GM10248 (cell line): Measurements from ENCODE around the gene MRPL54.

Experiments
- CTCF ChIA-PET: fragments of 300-600 bp; sonication (Branson Sonifier 250); formaldehyde crosslinking; extraction: SDS; loops from one replicate; lab custom pipeline; 2021; ENCODE audit warnings: antibody characterized with exemption; lab: Yijun Ruan, JAX
- POLR2A ChIA-PET: fragments of 350-650 bp; sonication (Branson Sonifier 250); formaldehyde crosslinking; extraction: SDS; loops from one replicate; lab custom pipeline; 2020; ENCODE audit warnings: antibody characterized with exemption; lab: Yijun Ruan, JAX
- DNase-seq: peaks from one replicate; pipeline ENCODE4 v3.0.0; 2012; ENCODE audit errors: extremely low spot score
- TF ChIP-seq, protein P1 (sequence below): IDR thresholded peaks from 2 replicates; pipeline ENCODE4 v1.5.1; 2012; ENCODE audit warnings: mild to moderate bottlenecking, low read depth; ENCODE audit errors: extremely low read depth, missing control alignments, control extremely low read depth

Gene MRPL54

DNA sequence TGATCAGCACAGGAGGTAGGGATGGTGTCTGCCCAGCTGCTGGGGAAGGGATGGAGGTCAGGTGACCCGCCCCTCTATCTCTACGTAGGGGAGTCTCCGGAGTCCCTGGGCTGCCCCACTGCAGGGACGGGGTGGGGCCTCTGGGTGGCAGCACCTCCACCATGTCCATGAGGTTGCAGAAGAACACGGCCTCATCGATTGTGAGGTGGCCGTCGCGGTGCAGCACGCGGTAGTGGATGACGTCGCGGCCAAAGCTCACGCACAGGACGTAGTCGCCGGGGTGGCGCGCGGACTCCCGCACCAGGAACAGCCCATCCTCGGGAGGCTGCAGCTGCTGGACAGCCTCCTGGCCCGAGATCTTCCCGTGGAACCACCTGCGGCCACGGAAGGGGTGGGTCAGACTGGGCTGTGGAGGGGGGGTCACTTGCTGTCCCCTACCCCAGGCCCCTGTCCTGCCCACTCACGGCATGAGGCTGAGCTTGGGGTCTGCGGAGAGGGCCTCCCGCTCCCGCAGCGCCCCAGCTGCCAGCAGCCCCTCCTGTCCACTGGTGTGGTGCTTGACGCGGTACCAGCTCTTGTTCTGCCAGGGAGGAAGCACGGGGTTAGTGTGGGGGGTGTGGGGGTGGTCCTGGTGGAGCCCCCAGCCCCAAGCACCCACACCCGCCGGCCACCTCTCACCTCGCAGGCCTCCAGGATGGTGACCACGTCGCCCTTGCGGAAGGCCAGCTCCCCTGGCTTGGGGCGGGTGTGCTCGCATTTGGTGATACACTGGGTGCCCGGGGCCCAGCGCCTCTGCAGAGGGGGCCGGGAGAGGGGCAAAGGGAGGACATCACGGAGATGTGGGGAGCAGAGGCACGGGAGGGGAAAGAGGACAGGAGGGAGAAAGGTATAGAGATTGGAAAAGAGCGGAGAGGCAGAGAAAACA is 21.4 kb downstream of the MRPL54 start:
- DNase-seq: no peak
- TF ChIP-seq, protein P1, sequence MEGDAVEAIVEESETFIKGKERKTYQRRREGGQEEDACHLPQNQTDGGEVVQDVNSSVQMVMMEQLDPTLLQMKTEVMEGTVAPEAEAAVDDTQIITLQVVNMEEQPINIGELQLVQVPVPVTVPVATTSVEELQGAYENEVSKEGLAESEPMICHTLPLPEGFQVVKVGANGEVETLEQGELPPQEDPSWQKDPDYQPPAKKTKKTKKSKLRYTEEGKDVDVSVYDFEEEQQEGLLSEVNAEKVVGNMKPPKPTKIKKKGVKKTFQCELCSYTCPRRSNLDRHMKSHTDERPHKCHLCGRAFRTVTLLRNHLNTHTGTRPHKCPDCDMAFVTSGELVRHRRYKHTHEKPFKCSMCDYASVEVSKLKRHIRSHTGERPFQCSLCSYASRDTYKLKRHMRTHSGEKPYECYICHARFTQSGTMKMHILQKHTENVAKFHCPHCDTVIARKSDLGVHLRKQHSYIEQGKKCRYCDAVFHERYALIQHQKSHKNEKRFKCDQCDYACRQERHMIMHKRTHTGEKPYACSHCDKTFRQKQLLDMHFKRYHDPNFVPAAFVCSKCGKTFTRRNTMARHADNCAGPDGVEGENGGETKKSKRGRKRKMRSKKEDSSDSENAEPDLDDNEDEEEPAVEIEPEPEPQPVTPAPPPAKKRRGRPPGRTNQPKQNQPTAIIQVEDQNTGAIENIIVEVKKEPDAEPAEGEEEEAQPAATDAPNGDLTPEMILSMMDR: peak; percentile 44
- ChIA-PET CTCF (interaction anchor here (1.0 to 1.5 kb wide), 2 partner anchors 21 to 38 kb away, joined by 3 to 4 read pairs; partner anchors contain the start of gene MRPL54), POLR2A (no interaction called here)

DNA sequence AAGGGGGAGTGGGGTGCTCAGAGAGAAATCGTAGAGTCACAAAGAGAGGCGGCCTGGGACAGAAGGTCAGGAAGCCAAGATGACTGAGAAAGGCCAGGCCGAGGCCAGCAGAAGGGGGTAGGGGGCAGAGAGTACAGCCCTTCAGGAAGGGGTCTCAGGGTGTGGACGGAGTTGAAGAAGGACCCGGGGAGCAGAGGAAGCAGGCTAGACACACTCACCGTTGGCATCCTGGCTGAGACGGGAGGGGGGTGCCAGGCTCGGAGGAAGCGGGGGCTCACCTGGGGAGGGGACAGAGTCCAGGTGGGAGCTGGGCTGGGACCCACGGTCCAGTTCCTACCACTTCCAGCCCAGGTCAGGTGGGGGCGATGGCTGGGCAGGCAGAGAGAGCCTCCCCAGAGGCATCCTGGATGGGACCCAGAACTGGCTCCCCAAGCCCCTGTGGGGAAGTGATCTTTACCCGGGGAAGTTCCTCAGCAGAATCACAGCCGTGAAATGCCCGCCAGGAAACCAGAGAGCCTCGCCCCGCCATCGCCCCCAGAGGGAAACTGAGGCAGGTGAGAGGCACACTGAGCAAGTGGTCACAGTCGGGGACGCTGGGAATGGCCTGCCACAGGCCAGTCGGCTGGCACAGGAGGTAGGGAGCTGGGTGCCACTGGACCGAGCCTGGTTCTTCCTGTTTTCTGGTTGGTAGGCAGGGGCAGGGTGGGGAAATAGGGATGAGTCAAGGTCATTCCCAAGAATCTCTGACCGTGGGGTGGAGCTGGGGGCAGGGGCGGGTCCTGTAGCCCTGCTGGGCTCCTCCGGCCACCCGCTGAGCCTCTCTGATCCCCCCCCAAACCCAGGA is 22.3 kb downstream of the MRPL54 start:
- ChIA-PET POLR2A (no interaction called here), CTCF (interaction anchor here (0.7 to 1.5 kb wide), 2 partner anchors 22 to 38 kb away, joined by 3 to 4 read pairs; partner anchors contain the start of gene MRPL54)
- DNase-seq: no peak
- TF ChIP-seq, protein P1: no peak

DNA sequence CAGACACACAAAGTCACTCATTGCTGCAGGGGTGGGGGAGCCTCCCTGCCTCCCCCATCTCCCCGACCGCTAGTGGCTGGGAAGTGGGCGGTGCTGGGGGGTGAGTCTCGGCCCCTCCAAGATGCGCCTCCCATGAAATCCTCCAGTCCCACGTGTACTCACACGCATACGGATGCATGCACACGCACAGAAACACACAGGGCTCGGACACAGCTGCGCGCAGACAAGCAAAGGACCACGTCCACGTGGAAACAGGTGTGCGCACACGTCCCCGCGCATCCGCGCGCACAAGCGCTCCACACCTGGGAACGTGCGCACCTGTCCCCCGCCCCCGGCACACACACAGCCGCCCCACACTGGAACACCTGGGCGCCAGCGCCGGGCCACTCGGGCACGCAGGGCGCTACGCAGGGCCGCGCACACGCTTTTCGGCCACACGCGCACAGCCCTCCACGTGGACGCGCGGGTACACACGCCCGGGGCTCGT is 23.0 kb downstream of the MRPL54 start:
- ChIA-PET POLR2A (interaction anchor here (0.6 kb wide), 1 partner anchor 1616 kb away, joined by 6 read pairs; no protein-coding TSS in a partner anchor), CTCF (interaction anchor here (0.7 kb wide), 1 partner anchor 37 kb away, joined by 3 read pairs; no protein-coding TSS in a partner anchor)
- DNase-seq: no peak
- TF ChIP-seq, protein P1: no peak

GRCh38 chr19:3785938-3786824 is 23.7 kb downstream of the MRPL54 start, which contains the start of gene MATK:
TSS of gene MATK (minus strand) at chr19:3786381. CDS start at chr19:3785135, 1,246 bp downstream.
- ChIA-PET CTCF (no interaction called here), POLR2A (interaction anchor here (0.5 to 0.6 kb wide), 2 partner anchors 20 to 1615 kb away, joined by 3 to 6 read pairs; no protein-coding TSS in a partner anchor)
- TF ChIP-seq, protein P1: no peak
- DNase-seq: peak; percentile 49

- POLR2A ChIA-PET: no interaction called here
- CTCF ChIA-PET: interaction anchor here (2.5 kb wide), 1 partner anchor 33 kb away, joined by 9 read pairs; no protein-coding TSS in a partner anchor
- DNase-seq: no peak
- TF ChIP-seq, protein P1: no peak
Measured at GRCh38 chr19:3788996-3789778, 26.7 kb downstream of the MRPL54 start.
